DND-41 (cell line): ENCODE measurements around the gene KLK5.

Experiments
- EZH2 ChIP-seq: IDR thresholded peaks from 3 replicates; pipeline ENCODE4 v1.6.1; 2012; ENCODE audit warnings: borderline replicate concordance, low read depth, mild to moderate bottlenecking, moderate library complexity, low read length, inconsistent platforms; ENCODE audit not compliant: severe bottlenecking
- TF ChIP-seq, protein P1 (sequence below): IDR thresholded peaks from 2 replicates; pipeline ENCODE4 v1.5.1; 2012; ENCODE audit warnings: borderline replicate concordance, low read length, moderate library complexity, mild to moderate bottlenecking; ENCODE audit not compliant: poor library complexity, severe bottlenecking; ENCODE audit errors: extremely low read depth

DNA sequence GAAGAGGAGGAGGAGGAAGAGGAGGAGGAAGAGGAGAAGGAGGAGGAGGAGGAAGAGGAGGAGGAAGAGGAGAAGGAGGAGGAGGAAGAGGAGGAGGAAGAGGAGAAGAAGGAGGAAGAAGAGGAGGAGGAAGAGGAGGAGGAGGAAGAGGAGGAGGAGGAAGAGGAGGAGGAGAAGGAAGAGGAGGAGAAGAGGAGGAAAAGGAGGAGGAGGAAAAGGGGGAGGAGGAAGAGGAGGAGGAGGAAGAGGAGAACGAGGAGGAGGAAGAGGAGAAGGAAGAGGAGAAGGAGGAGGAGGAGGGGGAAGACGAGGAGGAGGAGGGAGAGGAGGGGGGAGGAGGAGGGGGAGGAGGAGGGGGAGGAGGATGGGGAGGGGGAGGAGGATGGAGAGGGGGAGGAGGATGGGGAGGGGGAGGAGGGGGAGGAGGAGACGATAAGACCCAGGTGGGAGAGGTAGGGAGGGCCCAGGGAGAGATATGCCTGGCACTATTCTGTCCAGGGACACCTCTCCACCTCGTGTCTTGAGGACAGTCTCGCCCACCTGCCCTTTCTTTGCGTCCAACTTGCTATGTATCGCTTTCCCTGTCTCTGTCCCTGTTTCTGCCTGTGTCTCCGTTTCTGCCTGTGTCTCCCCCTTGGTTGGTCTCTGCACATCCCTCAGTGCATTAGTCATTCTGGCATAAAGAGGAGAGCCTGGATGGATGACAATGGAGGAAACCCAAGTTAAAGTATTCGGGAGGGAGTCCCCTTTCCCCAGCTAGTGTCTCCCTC, 7.1 kb upstream of the KLK5 start:
- TF ChIP-seq, protein P1, sequence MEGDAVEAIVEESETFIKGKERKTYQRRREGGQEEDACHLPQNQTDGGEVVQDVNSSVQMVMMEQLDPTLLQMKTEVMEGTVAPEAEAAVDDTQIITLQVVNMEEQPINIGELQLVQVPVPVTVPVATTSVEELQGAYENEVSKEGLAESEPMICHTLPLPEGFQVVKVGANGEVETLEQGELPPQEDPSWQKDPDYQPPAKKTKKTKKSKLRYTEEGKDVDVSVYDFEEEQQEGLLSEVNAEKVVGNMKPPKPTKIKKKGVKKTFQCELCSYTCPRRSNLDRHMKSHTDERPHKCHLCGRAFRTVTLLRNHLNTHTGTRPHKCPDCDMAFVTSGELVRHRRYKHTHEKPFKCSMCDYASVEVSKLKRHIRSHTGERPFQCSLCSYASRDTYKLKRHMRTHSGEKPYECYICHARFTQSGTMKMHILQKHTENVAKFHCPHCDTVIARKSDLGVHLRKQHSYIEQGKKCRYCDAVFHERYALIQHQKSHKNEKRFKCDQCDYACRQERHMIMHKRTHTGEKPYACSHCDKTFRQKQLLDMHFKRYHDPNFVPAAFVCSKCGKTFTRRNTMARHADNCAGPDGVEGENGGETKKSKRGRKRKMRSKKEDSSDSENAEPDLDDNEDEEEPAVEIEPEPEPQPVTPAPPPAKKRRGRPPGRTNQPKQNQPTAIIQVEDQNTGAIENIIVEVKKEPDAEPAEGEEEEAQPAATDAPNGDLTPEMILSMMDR: no peak
- no peak for TF ChIP-seq EZH2
